SKM-1 (cell line): Measurements from ENCODE around the gene ESPL1.

Source experiments
- DNase-seq: peaks from one replicate; lab custom pipeline; 2025; ENCODE audit not compliant: unreplicated experiment; lab: John Stamatoyannopoulos, UW

Gene ESPL1

DNA sequence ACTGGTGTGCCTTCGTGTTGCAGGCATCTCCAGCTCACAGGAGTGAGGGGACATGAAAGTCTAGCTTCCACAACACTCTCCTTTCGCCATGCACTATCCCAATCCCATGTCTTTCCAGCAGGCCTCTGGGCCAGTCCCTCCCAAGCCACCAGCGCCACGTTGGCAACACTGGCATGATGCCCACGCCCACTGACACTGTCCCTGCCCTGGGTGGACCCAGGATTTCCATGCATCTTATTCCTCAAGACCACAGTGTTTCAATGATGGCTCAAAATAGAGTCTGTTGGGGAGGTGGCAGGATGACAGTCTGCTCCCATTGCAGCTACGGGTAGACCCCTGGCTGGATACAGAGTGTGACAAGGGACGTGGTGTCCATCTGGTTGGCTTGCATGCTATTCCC, 65.7 kb downstream of the ESPL1 start:
- DNase-seq: no peak

DNA sequence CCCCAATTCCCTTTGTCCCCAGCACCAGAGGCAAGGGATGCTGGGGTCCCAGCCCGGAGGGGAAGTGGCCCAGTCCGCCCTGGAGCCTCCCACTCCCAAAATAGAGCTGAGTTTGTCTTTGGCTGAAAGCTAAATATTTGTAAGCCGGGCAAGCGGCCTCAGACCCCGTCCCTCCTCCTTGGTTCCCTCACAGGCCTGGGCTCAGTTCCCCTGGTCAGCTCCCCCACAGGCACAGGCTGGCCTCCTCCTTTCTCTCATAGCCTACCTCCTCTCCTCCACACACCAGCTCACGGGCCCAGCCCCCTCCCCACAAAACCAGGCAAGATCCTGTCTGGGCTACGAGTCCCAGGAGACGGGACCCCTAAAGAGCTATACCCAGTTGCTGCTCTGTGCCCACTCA, 66.7 kb downstream of the ESPL1 start:
- DNase-seq: no peak

- no peak for DNase-seq
Observed at GRCh38 chr12:53336181-53336681, 68.1 kb downstream of the ESPL1 start, which contains the start of gene SP7. SP7 (minus strand) TSS chr12:53336354; CDS start chr12:53335646, 708 bp downstream.

DNA sequence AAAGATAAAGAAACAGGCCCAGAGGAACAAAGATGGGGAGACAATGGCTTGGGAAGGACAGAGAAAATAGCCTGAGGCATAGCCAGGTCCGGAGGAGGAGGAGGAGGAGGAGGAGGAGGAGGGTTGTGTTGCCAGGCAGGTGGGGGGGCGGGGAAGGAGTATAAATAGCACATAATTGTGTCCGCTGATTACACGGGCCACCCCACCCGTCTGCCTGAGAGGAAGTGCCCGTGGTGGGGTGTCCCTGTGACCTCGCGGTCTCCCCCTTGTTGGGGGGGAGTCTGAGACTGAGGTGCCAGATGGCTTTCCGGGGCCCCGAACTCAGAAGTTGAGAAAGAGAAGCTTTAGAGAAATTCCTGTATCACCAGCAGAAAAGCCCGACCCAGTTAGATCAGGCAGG, 69.9 kb downstream of the ESPL1 start:
- DNase-seq: no peak

DNA sequence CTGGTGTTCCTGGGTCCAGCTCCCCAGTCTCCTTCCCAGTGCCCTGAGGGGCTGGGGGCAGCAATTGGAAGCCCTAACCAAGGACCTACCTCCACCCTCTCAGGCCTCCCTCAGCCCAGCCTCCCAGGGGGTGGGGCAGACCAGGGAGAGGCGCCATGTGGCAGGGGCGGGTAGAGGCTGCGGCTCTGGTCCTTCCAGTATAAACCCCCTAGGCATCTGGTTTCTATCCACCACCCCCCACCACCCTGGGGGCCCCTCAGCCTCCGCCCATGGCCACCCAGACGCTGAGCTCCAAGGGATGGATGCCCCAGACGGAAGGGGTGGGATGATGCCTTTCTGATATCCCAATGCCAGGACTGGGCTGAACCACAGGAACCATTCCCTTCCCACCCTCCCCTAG, 70.8 kb downstream of the ESPL1 start:
- DNase-seq: no peak

DNA sequence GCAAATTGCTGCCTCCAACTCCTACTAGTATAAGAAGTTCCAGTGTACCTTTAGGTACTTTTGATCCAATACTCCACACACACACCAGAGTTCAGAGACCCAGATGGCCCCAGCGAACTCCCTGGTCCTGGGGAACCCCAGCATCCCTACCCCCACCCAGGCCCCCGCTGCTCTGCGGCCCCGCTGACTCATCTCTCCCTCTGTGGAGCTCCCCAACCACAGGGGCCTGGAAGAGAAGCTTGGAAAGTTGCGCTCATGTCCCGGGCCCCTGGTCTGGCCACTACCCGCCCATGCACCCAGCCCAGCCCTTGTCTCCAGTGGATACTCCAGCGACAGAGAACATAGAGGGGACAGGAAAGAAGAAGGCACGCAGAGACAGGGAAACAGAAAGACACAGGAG, 72.3 kb downstream of the ESPL1 start:
- no peak for DNase-seq
